ENCODE measurements around the gene PEX10.

The PEX10 gene

DNA sequence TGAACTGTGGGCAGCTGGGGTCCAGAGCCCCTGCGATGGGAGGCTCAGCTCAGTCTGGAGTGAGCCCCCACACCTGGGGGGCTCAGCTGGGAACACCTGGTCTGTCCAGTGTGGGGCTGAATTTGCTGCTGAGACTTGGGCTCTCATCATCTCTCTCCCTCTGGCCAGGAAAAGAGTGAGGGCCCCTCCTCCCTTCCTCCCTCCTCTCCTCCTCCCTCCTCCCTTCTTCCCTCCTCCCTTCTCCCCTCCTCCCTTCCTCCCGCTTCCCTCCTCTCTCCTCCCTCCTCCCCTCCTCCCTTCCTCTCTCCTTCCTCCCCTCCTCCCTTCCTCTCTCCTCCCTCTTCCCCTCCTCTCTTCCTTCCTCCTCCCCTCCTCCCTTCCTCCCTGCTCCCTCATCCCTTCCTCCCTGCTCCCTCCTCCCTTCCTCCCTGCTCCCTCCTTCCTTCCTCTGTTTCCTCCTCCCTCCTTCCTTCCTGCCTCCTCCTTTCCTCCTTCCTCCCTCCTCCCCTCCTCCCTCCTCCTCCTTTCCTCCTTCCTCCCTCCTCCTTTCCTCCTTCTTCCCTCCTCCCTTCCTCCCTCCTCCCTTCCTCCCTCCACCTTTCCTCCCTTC, 23.5 kb upstream of the PEX10 start:
- no peak overlapping the region for H3K4me3 ChIP-seq (ENCODE audit: low read length)
- no peaks in the 10 kb centered on the region for H3K4me1 ChIP-seq (ENCODE audit: control insufficient read depth, insufficient read depth, low read length)
- no peak for DNase-seq (ENCODE audit: low read depth, low spot score)
- no peaks in the 10 kb centered on the region for H3K9me3 ChIP-seq (ENCODE audit: control insufficient read depth, insufficient read depth, low read length)
- no CpG with 5 or more reads among the region's 2 CpGs for WGBS (ENCODE audit: insufficient coverage, insufficient read length)
- no peaks in the 10 kb centered on the region; the same call in 1 of the 2 replicates for H3K36me3 ChIP-seq (ENCODE audit: control insufficient read depth, insufficient read depth, low read length)
- H3K27ac ChIP-seq (ENCODE audit: low read length), result no peak overlapping the region
- no peaks in the 10 kb centered on the region for H3K27me3 ChIP-seq (ENCODE audit: control insufficient read depth, insufficient read depth, low read length)

- H3K9me3 ChIP-seq (ENCODE audit: control insufficient read depth, insufficient read depth, low read length), result no peaks in the 10 kb centered on the region
- no CpG with 5 or more reads among the region's 9 CpGs for WGBS (ENCODE audit: insufficient coverage, insufficient read length)
- H3K27me3 ChIP-seq (ENCODE audit: control insufficient read depth, insufficient read depth, low read length), result no peaks in the 10 kb centered on the region
- no peak overlapping the region for H3K27ac ChIP-seq (ENCODE audit: low read length)
- H3K4me3 ChIP-seq (ENCODE audit: low read length), result no peak overlapping the region
- no peaks in the 10 kb centered on the region for H3K4me1 ChIP-seq (ENCODE audit: control insufficient read depth, insufficient read depth, low read length)
- no peak for DNase-seq (ENCODE audit: low read depth, low spot score)
- no peaks in the 10 kb centered on the region; the same call in 1 of the 2 replicates for H3K36me3 ChIP-seq (ENCODE audit: control insufficient read depth, insufficient read depth, low read length)
Measured at GRCh38 chr1:2435091-2435490, 22.7 kb upstream of the PEX10 start.

- no peak for DNase-seq (ENCODE audit: low read depth, low spot score)
- H3K27me3 ChIP-seq (ENCODE audit: control insufficient read depth, insufficient read depth, low read length), result no peaks in the 10 kb centered on the region
Measured at GRCh38 chr1:2433936-2434655, 21.7 kb upstream of the PEX10 start.

GRCh38 chr1:2433196-2433595, 20.8 kb upstream of the PEX10 start:
- no peaks in the 10 kb centered on the region for H3K27me3 ChIP-seq (ENCODE audit: control insufficient read depth, insufficient read depth, low read length)
- no peak overlapping the region for H3K4me3 ChIP-seq (ENCODE audit: low read length)
- WGBS (ENCODE audit: insufficient coverage, insufficient read length), result no CpG with 5 or more reads among the region's 13 CpGs
- no peak overlapping the region for H3K27ac ChIP-seq (ENCODE audit: low read length)
- no peaks in the 10 kb centered on the region; the same call in 1 of the 2 replicates for H3K36me3 ChIP-seq (ENCODE audit: control insufficient read depth, insufficient read depth, low read length)
- no peaks in the 10 kb centered on the region for H3K9me3 ChIP-seq (ENCODE audit: control insufficient read depth, insufficient read depth, low read length)
- DNase-seq (ENCODE audit: low read depth, low spot score), result no peak
- no peaks in the 10 kb centered on the region; the same call in 1 of the 2 replicates for H3K4me1 ChIP-seq (ENCODE audit: control insufficient read depth, insufficient read depth, low read length)

More at GRCh38 chr1:2433936-2434655, 21.7 kb upstream of the PEX10 start:
- no peak overlapping the region for H3K27ac ChIP-seq (ENCODE audit: low read length)
- WGBS (ENCODE audit: insufficient coverage, insufficient read length), result no CpG with 5 or more reads among the region's 34 CpGs
- H3K4me3 ChIP-seq (ENCODE audit: low read length), result no peak overlapping the region
- H3K9me3 ChIP-seq (ENCODE audit: control insufficient read depth, insufficient read depth, low read length), result no peaks in the 10 kb centered on the region
- H3K36me3 ChIP-seq (ENCODE audit: control insufficient read depth, insufficient read depth, low read length), result no peaks in the 10 kb centered on the region; the same call in 1 of the 2 replicates
- H3K4me1 ChIP-seq (ENCODE audit: control insufficient read depth, insufficient read depth, low read length), result no peaks in the 10 kb centered on the region

- H3K27ac ChIP-seq (ENCODE audit: low read length), result no peak overlapping the region
- no peak for DNase-seq (ENCODE audit: low read depth, low spot score)
- WGBS (ENCODE audit: insufficient coverage, insufficient read length), result no CpG with 5 or more reads among the region's 16 CpGs
- H3K4me3 ChIP-seq (ENCODE audit: low read length), result no peak overlapping the region
- H3K36me3 ChIP-seq (ENCODE audit: control insufficient read depth, insufficient read depth, low read length), result no peaks in the 10 kb centered on the region; the same call in 1 of the 2 replicates
- no peaks in the 10 kb centered on the region; the same call in 1 of the 2 replicates for H3K4me1 ChIP-seq (ENCODE audit: control insufficient read depth, insufficient read depth, low read length)
- no peaks in the 10 kb centered on the region for H3K9me3 ChIP-seq (ENCODE audit: control insufficient read depth, insufficient read depth, low read length)
- H3K27me3 ChIP-seq (ENCODE audit: control insufficient read depth, insufficient read depth, low read length), result no peaks in the 10 kb centered on the region
Measured at GRCh38 chr1:2432441-2432844, 20.1 kb upstream of the PEX10 start.

DNA sequence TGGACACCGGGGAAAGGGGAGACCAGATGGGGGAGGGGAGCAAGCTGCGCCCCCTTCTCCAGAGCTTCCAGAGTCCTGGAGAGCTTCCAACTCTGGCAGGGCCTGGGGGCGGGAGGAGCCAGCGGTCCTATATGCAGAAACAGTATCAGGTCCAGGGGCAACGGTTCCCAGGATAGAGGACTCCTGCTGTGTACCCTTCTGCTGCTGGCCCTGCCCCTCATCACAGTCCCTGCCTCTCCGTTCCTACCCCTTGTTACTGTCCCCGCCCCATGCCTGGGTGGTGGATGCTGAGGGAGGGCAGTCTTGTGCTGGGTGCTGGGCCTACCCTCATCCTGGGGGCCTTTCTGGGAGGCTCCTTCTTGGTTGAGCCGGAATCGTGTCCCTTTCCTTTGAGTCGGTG, 19.2 kb upstream of the PEX10 start:
- Histone ChIP-seq H3K4me1 (ENCODE audit: control insufficient read depth, insufficient read depth, low read length) (no peaks in the 10 kb centered on the region; the same call in 1 of the 2 replicates), H3K27ac (ENCODE audit: low read length) (no peak overlapping the region), H3K27me3 (ENCODE audit: control insufficient read depth, insufficient read depth, low read length) (no peaks in the 10 kb centered on the region), H3K9me3 (ENCODE audit: control insufficient read depth, insufficient read depth, low read length) (no peaks in the 10 kb centered on the region), H3K4me3 (ENCODE audit: low read length) (no peak overlapping the region), H3K36me3 (ENCODE audit: control insufficient read depth, insufficient read depth, low read length) (no peaks in the 10 kb centered on the region; the same call in 1 of the 2 replicates)
- no CpG with 5 or more reads among the region's 10 CpGs for WGBS (ENCODE audit: insufficient coverage, insufficient read length)
- no peak for DNase-seq (ENCODE audit: low read depth, low spot score)

DNA sequence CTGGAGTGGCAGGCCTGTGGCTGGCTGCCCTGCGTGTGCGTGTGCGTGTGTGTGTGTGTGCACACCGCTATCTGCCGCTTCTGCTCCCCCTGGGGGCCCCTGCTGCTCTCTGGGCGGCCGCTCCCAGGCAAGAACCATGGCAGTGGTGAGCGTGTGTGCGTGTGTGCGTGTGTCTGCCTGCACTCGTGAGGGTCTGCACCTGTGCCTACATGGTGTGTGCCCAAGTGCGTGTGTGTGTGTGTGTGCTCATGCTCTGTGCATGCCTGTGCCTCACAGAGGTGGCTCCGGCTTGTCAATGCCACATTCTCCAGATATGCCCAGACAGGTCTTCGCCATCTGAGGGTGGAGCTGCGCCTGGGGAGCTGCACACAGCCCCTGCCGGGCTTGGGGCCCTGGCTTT, 18.7 kb upstream of the PEX10 start:
- no CpG with 5 or more reads among the region's 16 CpGs for WGBS (ENCODE audit: insufficient coverage, insufficient read length)
- Histone ChIP-seq H3K9me3 (ENCODE audit: control insufficient read depth, insufficient read depth, low read length) (no peaks in the 10 kb centered on the region), H3K36me3 (ENCODE audit: control insufficient read depth, insufficient read depth, low read length) (no peaks in the 10 kb centered on the region; the same call in 1 of the 2 replicates), H3K4me3 (ENCODE audit: low read length) (no peak overlapping the region), H3K27ac (ENCODE audit: low read length) (no peak overlapping the region), H3K27me3 (ENCODE audit: control insufficient read depth, insufficient read depth, low read length) (no peaks in the 10 kb centered on the region), H3K4me1 (ENCODE audit: control insufficient read depth, insufficient read depth, low read length) (no peaks in the 10 kb centered on the region; the same call in 1 of the 2 replicates)
- no peak for DNase-seq (ENCODE audit: low read depth, low spot score)

GRCh38 chr1:2430592-2430973, 18.2 kb upstream of the PEX10 start:
- H3K4me3 ChIP-seq (ENCODE audit: low read length), result no peak overlapping the region
- no peaks in the 10 kb centered on the region; the same call in 1 of the 2 replicates for H3K4me1 ChIP-seq (ENCODE audit: control insufficient read depth, insufficient read depth, low read length)

DNA sequence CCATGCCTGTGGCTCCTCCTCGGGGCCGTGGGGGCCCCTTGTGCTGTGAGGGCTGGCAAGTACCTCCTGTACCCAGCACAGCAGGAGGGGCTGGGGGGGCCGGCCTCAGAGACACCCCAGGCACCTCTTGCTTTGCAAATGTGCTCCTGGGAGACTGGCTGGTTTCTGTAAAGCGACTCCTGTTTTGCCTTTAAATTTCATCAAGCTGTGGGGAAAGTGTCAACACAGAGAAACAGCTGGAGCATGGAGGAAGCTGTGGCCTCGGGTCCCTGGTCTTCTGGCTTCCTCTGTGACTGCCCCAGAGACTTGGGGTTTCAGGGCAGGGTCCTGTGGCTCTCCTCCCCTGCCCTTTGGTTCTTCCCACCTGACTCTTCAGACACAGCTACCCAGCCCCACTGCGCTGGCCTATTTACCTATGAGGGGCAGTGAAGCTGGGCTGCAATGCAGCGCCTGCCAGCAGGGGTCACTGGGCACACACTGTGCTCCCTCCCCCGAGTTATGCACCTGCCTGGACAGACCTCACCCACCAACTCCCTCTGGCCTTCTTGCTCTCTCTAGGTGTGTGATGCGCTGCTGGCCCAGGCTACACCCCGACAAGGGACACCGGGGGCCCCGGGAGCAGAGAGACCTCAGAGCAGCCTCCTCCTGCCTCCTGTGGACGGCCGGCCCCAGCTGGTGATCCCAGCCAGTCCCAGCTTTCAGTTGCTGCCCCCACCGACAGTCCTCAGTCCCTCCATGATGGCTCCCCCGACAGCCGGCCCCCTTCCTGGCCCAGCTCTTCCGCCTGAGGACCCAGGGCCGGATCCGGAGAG, 17.6 kb upstream of the PEX10 start:
- Histone ChIP-seq H3K27me3 (ENCODE audit: control insufficient read depth, insufficient read depth, low read length) (no peaks in the 10 kb centered on the region), H3K9me3 (ENCODE audit: control insufficient read depth, insufficient read depth, low read length) (no peaks in the 10 kb centered on the region), H3K27ac (ENCODE audit: low read length) (no peak overlapping the region), H3K4me1 (ENCODE audit: control insufficient read depth, insufficient read depth, low read length) (no peaks in the 10 kb centered on the region; the same call in 1 of the 2 replicates), H3K4me3 (ENCODE audit: low read length) (no peak overlapping the region), H3K36me3 (ENCODE audit: control insufficient read depth, insufficient read depth, low read length) (no peaks in the 10 kb centered on the region; the same call in 1 of the 2 replicates)
- no CpG with 5 or more reads among the region's 20 CpGs for WGBS (ENCODE audit: insufficient coverage, insufficient read length)
- no peak for DNase-seq (ENCODE audit: low read depth, low spot score)

More at GRCh38 chr1:2430592-2430973, 18.2 kb upstream of the PEX10 start:
- H3K9me3 ChIP-seq (ENCODE audit: control insufficient read depth, insufficient read depth, low read length), result no peaks in the 10 kb centered on the region
- H3K27ac ChIP-seq (ENCODE audit: low read length), result no peak overlapping the region
- no CpG with 5 or more reads among the region's 10 CpGs for WGBS (ENCODE audit: insufficient coverage, insufficient read length)
- H3K36me3 ChIP-seq (ENCODE audit: control insufficient read depth, insufficient read depth, low read length), result no peaks in the 10 kb centered on the region; the same call in 1 of the 2 replicates
- H3K27me3 ChIP-seq (ENCODE audit: control insufficient read depth, insufficient read depth, low read length), result no peaks in the 10 kb centered on the region
- DNase-seq (ENCODE audit: low read depth, low spot score), result no peak

DNA sequence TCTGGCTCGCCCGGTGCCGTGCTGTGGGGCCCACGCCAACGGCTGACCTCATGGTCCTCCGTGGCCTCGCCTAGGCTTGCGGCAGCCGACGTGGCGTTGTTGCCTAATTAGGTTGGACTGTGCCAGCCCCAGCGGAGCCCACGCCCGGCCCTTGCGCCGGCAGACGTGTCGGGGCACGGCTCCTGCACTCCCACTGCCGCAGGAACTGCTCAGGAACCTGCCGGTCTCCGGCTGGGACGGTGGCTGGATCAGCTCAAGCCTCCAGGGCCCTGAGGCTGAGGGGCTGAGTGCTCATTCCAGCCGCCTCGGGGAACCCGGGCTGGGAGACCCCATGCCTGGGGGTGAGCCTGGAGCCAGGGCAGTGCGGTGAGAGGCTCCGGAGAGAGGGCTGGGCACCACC, 16.1 kb upstream of the PEX10 start:
- Histone ChIP-seq H3K36me3 (ENCODE audit: control insufficient read depth, insufficient read depth, low read length) (no peaks in the 10 kb centered on the region; the same call in 1 of the 2 replicates), H3K4me3 (ENCODE audit: low read length) (no peak overlapping the region), H3K4me1 (ENCODE audit: control insufficient read depth, insufficient read depth, low read length) (no peaks in the 10 kb centered on the region; the same call in 1 of the 2 replicates), H3K27ac (ENCODE audit: low read length) (no peak overlapping the region), H3K9me3 (ENCODE audit: control insufficient read depth, insufficient read depth, low read length) (no peaks in the 10 kb centered on the region), H3K27me3 (ENCODE audit: control insufficient read depth, insufficient read depth, low read length) (no peaks in the 10 kb centered on the region)
- WGBS (ENCODE audit: insufficient coverage, insufficient read length), result no CpG with 5 or more reads among the region's 28 CpGs
- DNase-seq (ENCODE audit: low read depth, low spot score), result no peak
